Choroid plexus epithelial cell (primary cell): ENCODE data around the gene SMAP1.

Source experiments
- DNase-seq: peaks from one replicate; pipeline ENCODE4 v3.0.0-alpha.2; 2010; ENCODE audit warnings: low read depth
- H3K4me3 ChIP-seq: 2 replicates; pipeline ENCODE4 v1.5.1; 2011; ENCODE audit warnings: low read depth, mild to moderate bottlenecking, control low read depth, low read length, moderate library complexity
- TF ChIP-seq, protein P1 (sequence below): conservative IDR thresholded peaks from 2 replicates; pipeline ENCODE4 v1.5.1; 2011; ENCODE audit warnings: low read depth, mild to moderate bottlenecking, control low read depth, inconsistent platforms, low read length, moderate library complexity

Gene SMAP1

GRCh38 chr6:70709826-70710225 is 42.1 kb downstream of the SMAP1 start:
- TF ChIP-seq, protein P1, sequence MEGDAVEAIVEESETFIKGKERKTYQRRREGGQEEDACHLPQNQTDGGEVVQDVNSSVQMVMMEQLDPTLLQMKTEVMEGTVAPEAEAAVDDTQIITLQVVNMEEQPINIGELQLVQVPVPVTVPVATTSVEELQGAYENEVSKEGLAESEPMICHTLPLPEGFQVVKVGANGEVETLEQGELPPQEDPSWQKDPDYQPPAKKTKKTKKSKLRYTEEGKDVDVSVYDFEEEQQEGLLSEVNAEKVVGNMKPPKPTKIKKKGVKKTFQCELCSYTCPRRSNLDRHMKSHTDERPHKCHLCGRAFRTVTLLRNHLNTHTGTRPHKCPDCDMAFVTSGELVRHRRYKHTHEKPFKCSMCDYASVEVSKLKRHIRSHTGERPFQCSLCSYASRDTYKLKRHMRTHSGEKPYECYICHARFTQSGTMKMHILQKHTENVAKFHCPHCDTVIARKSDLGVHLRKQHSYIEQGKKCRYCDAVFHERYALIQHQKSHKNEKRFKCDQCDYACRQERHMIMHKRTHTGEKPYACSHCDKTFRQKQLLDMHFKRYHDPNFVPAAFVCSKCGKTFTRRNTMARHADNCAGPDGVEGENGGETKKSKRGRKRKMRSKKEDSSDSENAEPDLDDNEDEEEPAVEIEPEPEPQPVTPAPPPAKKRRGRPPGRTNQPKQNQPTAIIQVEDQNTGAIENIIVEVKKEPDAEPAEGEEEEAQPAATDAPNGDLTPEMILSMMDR, result no peak
- peak; percentile 79 for DNase-seq
- no peak overlapping the region for H3K4me3 ChIP-seq

DNA sequence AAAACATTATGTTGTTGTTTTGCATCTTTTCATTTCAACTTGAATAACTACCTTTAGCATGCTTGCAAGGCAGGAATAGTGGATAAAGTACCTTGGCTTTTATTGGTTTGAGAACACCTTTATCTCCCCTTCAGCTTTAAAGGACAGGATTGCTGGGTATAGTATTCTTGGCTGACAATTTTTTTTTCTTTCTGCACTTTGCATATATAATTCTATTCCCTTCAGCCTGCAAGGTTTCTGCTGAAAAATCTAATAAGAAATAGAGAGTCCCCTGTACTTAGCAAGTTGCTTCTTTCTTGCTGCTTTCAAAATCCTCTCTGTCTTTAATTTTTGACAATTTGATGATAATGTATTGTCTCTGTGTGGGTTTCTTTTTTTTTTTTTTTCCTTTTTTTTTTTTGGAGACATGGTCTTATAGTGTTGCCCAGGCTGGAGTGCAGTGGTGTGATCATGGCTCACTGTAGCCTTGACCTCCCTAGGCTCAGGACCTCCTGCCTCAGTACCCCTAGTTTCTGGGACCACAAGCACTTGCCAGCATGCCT is 47.1 kb downstream of the SMAP1 start:
- no peak for DNase-seq
- no peak overlapping the region for H3K4me3 ChIP-seq
- TF ChIP-seq, protein P1, result no peak

GRCh38 chr6:70717038-70717801 is 49.5 kb downstream of the SMAP1 start:
- DNase-seq, result no peak
- TF ChIP-seq, protein P1, result no peak

DNA sequence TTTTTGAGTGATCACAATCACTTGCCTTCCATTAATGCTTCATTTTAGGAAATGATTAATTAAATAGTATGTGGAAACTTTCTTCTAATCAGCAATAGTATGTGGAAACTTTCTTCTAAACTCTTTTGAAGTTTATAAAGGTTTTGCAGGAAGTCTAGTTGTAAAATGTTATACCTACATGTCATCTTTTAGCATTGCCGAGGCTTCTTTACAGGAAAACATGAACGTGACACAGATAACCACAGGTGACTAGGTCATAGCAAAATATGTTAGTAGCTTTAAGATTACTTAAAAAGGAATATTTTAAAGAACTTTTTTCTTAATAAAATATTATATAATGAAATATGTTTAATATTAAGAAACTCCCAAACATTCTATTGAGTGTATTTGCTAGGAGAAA is 56.8 kb downstream of the SMAP1 start:
- TF ChIP-seq, protein P1, result no peak
- DNase-seq, result no peak
- no peak overlapping the region for H3K4me3 ChIP-seq

More at GRCh38 chr6:70717038-70717801, 49.5 kb downstream of the SMAP1 start:
- H3K4me3 ChIP-seq, result no peak overlapping the region

- peak; percentile 30 for DNase-seq
- TF ChIP-seq, protein P1, result no peak
- no peak overlapping the region for H3K4me3 ChIP-seq
These were observed 58.2 kb downstream of the SMAP1 start for GRCh38 chr6:70725817-70726415.

- no peak for DNase-seq
- TF ChIP-seq, protein P1, result no peak
- no peak overlapping the region for H3K4me3 ChIP-seq
These were observed 66.7 kb downstream of the SMAP1 start for GRCh38 chr6:70734381-70734780.
